GM21367 (cell line): ENCODE results near the gene FGF10.

ENCODE experiments used
- ATAC-seq: cut with Tn5 transposase; IDR thresholded peaks from one replicate; pipeline ENCODE4 v1.9.1; 2021; ENCODE audit not compliant: unreplicated experiment

The FGF10 gene

DNA sequence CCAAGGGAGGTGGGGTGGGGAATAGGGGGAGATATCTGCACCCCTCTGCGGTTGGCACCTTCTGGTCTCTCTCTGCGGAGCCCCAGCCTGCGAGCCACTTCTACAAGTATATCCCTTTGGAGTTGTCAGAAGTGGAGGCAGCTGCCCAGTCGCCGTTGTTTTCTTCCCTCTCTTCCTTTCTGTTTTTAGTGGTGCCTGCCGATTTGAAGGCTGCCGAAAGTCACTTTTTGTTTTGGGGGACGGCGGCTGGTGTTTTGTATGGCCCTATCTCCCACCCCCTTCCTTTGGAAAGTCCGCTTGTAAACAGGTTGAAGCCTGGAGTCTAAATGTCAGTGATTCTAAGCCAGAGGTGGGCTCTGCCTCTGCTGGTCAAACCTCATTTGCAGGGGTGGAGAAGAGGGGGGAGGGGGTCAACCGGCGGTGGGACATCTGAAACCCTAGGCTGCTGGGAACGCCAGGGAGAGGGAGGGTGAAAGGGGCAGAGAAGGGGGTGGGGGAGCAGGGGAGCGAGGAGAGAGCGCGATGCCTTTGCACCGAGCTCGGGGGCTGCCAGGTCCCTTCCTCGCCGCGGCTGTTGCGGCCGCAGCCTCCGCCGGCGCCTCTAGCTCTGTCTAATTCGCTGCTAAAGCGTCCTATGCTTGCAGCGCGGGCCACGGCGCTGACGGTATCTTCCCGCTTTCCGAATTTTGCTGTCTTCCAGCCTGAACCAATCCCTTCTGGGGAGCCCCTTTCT lies at the start of gene FGF10:
FGF10 (minus strand) TSS at position 331 of the 733 bp plus-strand sequence. CDS start 738 bp downstream, outside the sequence.
- ATAC-seq = no peak

DNA sequence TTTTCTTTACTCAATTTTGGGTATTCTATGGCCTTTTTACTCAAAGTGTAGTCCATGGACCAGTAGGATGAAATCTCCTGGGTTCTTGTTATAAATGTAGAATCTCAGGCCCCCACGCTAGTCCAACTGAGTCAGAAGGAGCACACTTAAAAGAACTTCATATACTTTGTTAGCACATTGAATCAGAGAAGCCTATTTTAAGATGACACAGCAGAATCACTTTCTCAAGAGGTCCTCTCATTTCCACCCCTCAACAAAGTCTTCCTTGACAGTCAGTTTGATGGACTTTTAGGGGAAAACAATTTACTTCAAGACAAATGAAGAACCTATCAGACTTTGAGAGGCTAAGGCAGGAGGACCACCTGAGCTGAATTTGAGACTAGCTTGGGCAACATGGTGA lies 37.7 kb upstream of the FGF10 start:
- ATAC-seq = no peak

DNA sequence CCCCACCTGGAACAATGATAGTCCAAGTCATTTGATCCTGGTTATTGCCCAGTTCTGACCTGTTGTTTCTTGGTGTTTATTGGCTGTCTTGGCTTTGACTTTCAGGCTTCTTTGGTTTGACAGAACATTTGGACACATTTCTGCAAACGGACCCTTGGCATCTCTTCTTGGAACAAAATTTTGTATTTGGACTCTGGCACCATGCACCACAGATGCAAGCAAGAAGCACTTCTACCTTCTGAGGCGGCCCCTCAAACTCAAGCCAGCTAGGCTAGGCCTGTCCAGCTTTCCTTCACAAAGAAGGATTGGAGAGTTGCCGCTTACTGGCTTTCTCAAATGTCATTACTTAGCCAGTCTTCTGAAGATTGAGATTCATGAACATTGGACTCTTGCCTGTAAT lies 23.1 kb upstream of the FGF10 start:
- no peak for ATAC-seq

DNA sequence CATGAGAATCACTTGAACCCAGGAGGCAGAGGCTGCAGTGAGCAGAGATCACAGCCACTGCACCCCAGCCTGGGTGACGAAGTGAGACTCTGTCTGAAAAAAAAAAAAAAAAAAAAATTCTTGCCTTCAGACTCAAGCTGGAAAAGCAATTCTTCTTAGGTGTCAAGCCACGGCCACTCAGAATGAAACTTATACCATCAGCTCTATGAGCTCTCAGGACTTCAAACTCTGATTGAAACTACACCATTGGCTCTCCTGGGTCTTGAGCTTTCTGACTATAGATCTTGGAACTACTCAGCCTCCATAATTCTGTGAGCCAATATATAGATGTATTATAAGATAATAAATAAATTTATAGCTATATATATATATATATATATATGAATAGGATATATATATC lies 12.9 kb upstream of the FGF10 start:
- ATAC-seq = no peak

DNA sequence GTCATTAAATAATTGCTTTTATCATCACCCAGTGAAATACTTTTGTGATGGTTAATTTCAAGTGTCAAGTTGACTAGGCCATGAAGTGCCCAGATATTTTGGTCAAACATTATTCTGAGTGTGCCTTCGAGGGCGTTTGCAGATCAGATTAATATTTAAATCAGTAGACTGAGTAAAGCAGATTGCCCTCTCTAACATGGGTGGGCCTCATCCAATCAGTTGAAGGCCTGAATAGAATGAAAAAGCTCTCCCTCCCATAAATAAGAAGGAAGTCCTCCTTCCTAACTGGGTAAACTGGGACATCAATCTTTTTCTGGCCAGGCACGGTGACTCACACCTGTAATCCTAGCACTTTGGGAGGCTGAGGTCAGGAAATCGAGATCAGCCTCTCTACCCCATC lies 12.4 kb upstream of the FGF10 start:
- ATAC-seq = no peak

DNA sequence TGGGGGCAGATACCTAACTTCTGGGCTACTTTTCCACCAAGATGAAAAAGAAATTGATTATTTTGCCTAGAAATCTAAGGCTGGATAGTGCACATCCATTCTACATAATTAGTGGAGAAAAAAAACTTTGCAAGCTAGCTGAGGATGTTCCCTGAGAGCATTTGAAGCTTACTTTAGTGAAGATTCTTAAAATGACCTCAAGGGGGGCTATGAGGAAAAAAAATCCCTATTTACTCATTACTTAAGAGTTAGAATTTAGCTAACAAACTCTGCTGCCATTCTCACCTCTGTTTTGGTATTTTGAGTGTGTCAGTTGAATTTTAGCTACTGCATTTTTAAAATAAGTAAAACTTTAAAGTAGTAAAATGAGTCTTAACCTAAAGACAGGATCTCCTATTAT lies 9.2 kb upstream of the FGF10 start:
- no peak for ATAC-seq

DNA sequence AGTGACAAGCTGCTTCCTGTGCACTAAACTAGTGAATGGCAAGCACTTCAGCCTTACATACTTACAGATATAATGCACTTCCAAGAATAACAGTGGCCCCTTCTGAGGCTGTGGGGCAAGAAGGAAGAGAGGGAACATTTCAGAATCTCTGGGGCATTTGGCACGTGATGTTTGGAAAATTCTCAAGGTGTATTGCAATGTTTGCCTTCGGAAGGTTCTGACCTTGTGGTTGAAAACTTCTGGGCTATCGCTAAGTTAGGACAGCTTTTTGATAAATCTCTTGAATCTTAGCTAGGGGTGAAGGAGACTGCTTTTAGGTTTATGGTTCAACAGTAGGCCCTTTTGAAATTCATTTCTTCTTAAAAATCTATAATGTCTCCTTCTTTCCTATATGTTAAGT lies 7.1 kb upstream of the FGF10 start:
- no peak for ATAC-seq

DNA sequence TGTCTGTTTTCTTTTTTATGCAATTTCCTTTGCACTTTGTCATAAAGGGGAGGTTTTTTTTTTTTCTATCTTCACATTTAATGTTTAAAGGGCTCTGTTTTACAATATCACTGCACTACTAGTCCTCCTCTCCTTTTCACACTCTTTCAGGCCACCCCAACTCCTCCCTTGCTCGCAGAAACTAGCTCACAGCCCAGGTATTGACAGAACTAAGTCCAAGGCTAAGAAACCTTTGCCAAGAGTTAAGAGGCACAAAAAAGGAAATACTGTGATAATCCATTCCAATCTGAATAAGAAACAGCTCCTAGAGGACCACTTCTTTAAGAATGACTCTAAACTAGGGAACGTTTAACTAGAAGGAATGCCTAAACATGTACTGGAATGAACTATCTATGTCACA lies 1.1 kb upstream of the FGF10 start:
- no peak for ATAC-seq

DNA sequence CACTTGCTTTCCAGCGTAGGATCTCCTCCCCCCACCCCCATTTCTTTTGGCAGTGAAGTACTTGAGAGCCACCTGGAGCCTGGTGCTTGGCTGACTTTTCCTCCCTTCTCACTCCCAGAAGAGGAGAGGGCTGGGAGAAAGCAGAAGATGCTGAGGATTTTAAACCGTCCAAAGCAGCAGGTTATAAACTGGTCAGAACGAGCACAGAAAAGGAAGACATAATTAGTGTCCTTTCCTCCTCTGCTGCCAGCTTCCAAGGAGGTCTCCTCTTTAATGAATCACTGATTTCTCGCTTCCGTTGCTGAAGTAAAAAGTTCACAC lies 563 bp upstream of the FGF10 start:
- ATAC-seq = no peak

DNA sequence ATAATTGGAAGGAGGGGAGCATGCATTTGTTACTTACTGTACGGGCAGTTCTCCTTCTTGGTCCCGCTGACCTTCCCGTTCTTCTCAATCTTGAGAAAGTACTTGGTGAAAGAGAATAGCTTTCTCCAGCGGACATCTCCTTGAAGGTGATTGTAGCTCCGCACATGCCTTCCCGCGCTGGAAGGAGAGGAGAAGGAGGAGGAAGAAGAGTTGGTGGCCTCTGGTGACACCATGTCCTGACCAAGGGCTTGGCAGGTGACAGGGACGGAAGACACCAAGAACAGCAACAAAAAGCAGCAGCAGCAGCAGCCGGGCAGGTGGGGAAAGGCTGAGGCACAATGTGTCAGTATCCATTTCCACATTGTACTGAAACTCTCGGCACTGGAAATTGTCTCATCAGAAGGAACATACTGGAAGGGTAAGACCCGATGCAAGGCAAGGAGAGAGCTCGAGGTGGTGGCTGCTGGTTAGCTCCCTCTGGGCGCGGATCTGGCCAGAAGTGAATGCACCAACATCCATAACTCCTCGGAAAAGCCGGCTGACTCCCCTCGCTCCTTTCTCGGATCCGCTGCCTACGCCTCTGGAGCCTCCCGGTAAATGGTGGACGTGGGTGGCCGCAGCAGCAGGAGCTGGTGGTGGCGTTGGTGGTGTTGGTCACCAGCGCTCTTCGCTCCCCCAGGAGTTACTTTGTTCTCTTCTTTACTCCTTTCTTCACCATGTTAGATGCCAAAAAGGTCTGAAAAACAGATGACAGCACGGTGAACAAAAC lies 715 bp downstream of the FGF10 start:
- ATAC-seq = no peak

DNA sequence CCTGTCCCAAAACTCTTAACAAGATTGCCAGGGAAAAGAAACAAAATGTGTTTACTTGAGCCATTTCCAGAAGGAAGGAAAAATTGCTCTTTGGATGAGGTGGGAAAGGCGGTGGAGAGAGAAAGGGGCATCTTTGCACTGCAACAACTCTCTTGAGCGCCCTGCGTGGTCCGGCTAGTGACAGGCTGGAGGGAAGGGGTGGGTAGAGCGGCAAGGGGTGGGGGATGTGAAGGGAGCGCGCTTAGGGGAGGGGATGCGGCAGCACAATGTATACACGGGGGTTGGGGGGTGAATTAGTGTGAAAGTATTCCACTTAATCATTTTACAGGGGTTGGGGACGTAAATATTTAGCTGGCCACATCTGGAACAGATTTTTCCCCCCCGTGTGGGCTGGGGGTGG lies 1.3 kb downstream of the FGF10 start:
- ATAC-seq = no peak

DNA sequence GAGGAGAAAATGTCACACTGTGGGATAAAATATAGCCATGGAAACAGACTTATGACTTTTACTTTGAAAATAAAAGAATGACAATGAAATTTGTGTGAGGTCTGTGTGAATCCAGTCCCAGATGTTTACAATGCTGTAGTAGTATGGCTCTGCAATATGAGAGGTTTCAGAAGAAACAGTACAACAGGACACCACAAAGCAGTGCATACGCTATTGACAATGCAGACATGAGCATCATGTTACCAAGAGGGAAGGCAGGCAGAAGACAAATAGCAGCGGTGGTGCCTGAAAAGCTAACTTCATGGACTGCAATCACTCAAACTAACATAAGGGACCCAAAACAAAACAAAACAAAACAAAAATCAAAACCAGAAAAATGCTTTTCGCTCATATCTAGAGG lies 1.8 kb downstream of the FGF10 start:
- no peak for ATAC-seq

DNA sequence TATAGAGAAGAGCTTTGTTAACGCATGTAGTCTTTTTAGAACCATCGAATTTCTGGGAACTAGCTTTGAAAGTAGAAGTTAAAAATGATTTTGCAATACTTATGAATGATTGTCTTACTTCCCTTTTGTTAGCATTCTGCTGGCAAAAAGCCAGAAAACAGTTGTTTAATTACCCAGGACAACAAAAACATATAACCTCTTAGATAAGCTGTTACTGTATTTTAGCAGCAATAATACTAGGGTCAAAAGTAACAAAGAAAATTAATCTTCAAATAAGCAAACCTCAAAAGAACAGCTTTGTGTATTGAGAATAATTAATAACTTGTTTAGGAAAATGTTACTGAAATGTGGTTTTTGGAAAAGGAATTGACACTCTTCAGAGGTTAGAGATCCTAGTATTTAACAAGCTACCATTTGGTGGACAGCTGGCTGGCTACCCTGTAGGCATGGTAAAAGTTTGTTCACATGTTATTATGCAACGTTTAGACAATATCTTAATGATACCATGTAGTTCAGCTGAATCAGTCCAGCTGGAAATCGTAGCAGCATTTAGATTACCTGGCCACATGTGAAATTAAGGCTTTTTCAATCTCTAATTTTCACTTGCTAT lies 3.8 kb downstream of the FGF10 start:
- ATAC-seq = no peak

DNA sequence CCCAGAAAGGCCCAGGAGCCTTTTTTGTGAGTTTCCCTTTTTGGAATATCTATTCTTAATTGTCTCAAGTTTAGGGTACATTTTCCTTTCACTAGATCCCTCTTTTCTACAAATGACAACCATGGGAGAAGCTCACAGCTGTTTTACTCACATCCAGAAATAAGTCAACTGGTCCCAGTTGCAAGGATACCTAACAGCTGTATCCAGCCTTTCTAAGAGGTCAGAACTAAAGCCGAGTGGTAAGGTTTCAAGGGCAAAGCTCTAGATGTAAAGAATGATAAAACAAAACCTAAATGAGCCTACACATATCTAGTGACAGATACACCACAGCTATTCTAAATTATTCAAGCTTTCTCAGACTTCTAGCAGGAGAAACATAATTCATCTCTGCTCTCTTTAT lies 4.4 kb downstream of the FGF10 start:
- no peak for ATAC-seq

DNA sequence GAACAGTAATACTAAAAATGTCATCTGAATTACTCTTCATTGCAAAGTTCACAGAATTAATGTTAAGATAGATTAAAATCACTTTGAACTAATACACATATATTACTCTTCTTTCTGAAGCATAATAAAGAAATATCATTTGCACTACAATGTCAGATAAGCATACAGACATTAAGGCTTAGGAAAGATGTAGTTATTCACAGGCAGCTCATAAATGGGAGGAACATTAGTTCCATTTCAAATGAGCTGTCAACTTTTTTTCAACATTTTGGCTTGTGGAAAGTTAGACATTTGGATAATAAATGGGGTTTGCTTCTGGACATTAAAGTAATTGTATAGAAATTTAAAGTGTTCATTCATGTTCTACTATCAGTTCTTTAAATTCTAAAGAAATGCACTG lies 6.3 kb downstream of the FGF10 start:
- ATAC-seq = no peak

DNA sequence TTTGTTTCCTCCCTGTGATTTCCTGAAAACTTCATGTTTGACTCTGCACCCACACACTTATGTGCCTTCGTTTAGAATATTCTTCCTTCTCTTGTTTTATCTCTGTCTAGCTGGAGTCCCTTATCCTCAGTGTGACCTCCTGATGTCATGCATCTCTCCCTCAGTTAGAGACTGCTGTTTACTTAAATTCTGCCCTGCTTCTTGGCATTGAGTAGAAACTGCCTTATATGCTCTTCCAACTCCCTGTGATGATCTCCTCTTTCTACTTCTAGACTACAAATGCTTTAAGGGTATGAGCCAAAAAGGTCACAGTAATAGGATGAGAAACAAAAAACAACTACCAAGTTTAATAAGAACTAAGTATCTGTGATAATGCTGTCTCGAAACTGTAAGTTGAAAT lies 12.2 kb downstream of the FGF10 start:
- no peak for ATAC-seq

DNA sequence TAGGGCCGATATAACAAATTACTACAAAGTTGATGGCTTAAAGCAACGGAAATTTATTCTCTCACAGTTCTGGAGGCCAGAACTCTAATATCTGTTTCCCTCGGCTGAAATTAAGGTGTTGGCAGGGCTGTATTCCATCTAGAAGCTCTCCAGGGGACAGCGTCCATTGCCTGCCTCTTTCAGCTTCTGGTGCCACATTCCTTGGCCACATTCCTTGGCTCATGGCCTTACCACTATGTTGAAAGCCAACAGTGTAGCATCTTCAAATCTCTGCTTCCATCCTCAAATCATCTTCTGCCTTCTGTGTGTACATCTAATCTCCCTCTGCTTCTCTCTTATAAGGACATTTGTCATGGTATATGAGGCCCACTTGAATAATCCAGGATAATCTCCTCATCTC lies 17.2 kb downstream of the FGF10 start:
- no peak for ATAC-seq

DNA sequence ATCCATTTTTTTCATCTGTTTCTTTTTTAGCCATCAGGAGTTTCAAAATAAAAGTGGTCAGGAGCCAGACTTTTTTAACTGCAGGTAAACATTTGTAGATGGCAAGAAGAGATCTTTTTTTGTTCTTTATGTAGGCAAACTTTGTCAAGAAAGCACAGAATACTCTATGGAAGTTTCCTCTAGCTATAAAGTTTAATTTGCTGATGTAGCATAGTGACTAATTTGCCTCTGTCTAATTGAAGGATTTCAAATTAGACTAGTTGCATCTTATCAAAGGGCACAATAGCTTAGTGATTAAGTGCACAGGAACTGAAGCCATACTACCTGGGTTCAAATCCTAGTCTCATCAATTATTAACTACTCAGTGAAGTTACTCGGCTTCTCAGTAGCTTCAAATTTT lies 22.0 kb downstream of the FGF10 start:
- ATAC-seq = no peak

DNA sequence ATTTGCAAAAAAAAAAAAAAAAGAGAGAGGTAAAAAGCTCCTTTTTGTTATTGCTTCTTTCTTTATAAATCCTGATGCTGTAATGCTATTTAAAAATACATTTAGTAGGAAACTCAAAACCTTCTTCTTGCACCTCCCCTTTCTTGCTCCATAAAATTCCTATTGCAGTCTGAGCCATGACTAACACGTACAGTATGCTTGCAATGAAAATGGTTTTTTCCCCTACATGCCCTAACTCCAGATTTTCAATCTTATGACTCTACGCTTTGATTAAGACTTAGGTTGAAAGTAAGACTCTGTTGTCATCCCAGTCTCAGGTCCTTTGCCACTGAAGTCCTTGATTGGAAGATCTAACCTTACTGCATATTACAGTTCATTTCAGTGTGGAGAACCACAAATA lies 23.9 kb downstream of the FGF10 start:
- no peak for ATAC-seq

DNA sequence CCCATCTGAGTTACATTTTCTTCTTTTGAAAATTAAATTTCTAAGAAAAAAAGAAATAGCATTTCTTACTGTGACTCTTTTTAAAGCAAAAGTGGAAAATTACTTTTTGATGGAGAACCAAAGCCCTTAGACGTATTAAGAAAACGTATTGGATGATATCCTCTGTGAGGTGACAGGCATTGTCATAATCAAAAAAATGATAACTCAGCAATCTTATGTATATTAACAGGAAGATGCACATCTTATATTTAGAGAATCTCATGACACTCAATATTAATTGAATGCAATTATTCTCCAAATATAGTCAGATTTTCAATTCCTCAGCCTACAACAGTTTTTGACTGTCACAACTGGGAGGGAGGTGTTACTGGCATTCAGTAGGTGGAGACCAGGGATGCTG lies 25.1 kb downstream of the FGF10 start:
- no peak for ATAC-seq

DNA sequence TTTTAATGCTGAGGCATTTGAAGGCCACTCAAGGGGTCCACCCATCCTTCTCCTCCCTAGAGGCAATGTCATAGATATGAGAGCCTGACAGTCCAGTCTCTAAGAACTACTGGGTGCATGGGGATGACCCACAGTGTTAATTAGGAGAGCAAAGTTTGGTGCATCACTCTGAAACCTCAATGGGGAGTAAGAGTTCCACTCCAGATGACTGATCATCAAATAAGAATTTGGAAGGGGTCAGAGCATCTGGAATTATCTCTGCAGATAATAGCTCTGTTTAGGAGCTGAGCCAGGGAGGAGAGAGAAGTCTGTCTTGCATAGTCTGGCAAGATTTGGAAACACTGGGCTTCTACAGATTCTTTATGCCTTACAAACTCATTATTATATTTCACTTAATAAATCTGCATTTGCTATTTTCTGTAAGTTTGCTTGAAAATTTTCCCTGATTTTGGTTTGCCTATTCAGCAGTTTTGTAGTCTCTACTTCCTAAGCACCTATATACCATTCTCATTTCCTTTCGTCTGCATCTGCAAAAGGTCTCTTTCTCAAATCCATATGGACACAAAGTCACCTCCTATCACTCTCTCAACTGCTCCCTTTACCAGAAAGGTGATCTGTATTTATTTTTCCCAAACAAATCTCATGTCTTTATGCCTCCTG lies 27.7 kb downstream of the FGF10 start:
- no peak for ATAC-seq

DNA sequence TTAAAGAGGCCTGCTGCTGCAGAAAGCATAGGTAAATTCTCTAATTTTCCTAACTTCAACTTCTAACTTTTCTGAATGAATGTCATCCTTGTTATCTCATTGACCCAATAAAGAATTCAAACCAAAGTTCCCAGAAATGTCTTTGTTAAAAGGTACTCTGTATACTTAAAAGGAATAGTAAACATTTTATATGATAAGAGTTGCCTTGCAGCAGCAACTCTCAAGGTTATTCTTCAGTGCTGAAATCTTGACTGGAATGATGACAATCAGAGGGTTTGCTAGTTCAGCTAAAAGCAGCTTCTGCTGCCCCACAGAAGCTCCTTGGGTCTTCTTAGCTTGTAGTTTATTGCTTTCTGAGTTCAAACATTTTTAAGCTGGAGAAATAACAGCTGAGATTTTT lies 28.3 kb downstream of the FGF10 start:
- no peak for ATAC-seq
